MM.1S (cell line): ENCODE results near the gene TMEM161A.

Experiments
- DNase-seq: peaks from one replicate; pipeline ENCODE4 v3.0.0-alpha.2; 2015
- H2AFZ ChIP-seq: fragments of 300-600 bp; sonication (generic); 2 replicates; pipeline ENCODE4 v1.6.0; 2016; ENCODE audit warnings: antibody characterized with exemption, low read length
- H3F3A ChIP-seq: fragments of 300-600 bp; sonication (generic); 2 replicates; pipeline ENCODE4 v1.6.1; 2016; ENCODE audit warnings: mild to moderate bottlenecking, antibody characterized with exemption, low read length, moderate library complexity, mixed read lengths; ENCODE audit not compliant: insufficient read depth
- H3K27ac ChIP-seq: fragments of 300-600 bp; sonication (generic); 2 replicates; pipeline ENCODE4 v1.5.1; 2016; ENCODE audit warnings: mild to moderate bottlenecking, low read length
- H3K27me3 ChIP-seq: fragments of 300-600 bp; sonication (generic); replicated peaks from 2 replicates; pipeline ENCODE4 v1.6.0; 2016; ENCODE audit warnings: low read length; ENCODE audit not compliant: insufficient read depth
- H3K36me3 ChIP-seq: fragments of 300-600 bp; sonication (generic); replicated peaks from 2 replicates; pipeline ENCODE4 v1.6.1; 2016; ENCODE audit warnings: mild to moderate bottlenecking, low read length, mixed read lengths; ENCODE audit not compliant: insufficient read depth
- H3K4me1 ChIP-seq: fragments of 300-600 bp; sonication (generic); 2 replicates; pipeline ENCODE4 v1.6.1; 2016; ENCODE audit warnings: low read length, mixed read lengths
- H3K4me2 ChIP-seq: fragments of 300-600 bp; sonication (generic); 2 replicates; pipeline ENCODE4 v1.6.0; 2016; ENCODE audit warnings: low read depth, low read length
- H3K4me3 ChIP-seq: fragments of 300-600 bp; sonication (generic); 2 replicates; pipeline ENCODE4 v1.5.1; 2016; ENCODE audit warnings: low read length, mixed read lengths
- H3K79me2 ChIP-seq: fragments of 300-600 bp; sonication (generic); 2 replicates; pipeline ENCODE4 v1.6.1; 2016; ENCODE audit warnings: mixed run types, low read length, mixed read lengths
- H3K9ac ChIP-seq: fragments of 300-600 bp; sonication (generic); 2 replicates; pipeline ENCODE4 v1.6.1; 2016; ENCODE audit warnings: low read length, mixed read lengths
- H3K9me2 ChIP-seq: fragments of 300-600 bp; sonication (generic); replicated peaks from 2 replicates; pipeline ENCODE4 v1.6.1; 2016; ENCODE audit warnings: mild to moderate bottlenecking, low read length, mixed read lengths; ENCODE audit not compliant: insufficient read depth
- H3K9me3 ChIP-seq: fragments of 300-600 bp; sonication (generic); replicated peaks from 2 replicates; pipeline ENCODE4 v1.6.1; 2016; ENCODE audit warnings: mild to moderate bottlenecking, low read length, mixed read lengths; ENCODE audit not compliant: insufficient read depth
- H4K20me1 ChIP-seq: fragments of 300-600 bp; sonication (generic); 2 replicates; pipeline ENCODE4 v1.6.1; 2016; ENCODE audit warnings: mild to moderate bottlenecking, low read length, moderate library complexity, mixed read lengths; ENCODE audit not compliant: insufficient read depth
- CTCF ChIP-seq: fragments of 300-600 bp; sonication (generic); IDR thresholded peaks from 2 replicates; pipeline ENCODE4 v1.5.1; 2016; ENCODE audit warnings: antibody characterized with exemption, low read length, mixed read lengths
- EZH2 ChIP-seq: fragments of 300-600 bp; sonication (generic); optimal IDR thresholded peaks from 2 replicates; pipeline ENCODE3; 2017; ENCODE audit warnings: low read depth, mild to moderate bottlenecking, antibody characterized with exemption, low read length, mixed read lengths
- EZH2phosphoT487 ChIP-seq: fragments of 300-600 bp; sonication (generic); IDR thresholded peaks from 2 replicates; pipeline ENCODE4 v1.6.1; 2018; ENCODE audit warnings: antibody characterized with exemption, low read length

TMEM161A gene

GRCh38 chr19:19101540-19101939 lies 36.7 kb downstream of the TMEM161A start:
- no peak overlapping the region for H3K4me2 ChIP-seq
- no peaks in the 10 kb centered on the region for H3K79me2 ChIP-seq
- H2AFZ ChIP-seq, result no peak overlapping the region
- H3K4me3 ChIP-seq, result no peak overlapping the region
- no peaks in the 10 kb centered on the region for H3F3A ChIP-seq
- DNase-seq, result no peak
- H3K27me3 ChIP-seq, result no peaks in the 10 kb centered on the region
- TF ChIP-seq EZH2, result no peak
- no peak for TF ChIP-seq EZH2phosphoT487
- no peak for TF ChIP-seq CTCF
- no peaks in the 10 kb centered on the region for H3K36me3 ChIP-seq
- no peaks in the 10 kb centered on the region for H3K4me1 ChIP-seq
- no peak overlapping the region for H3K9ac ChIP-seq
- no peak overlapping the region for H3K27ac ChIP-seq
- H4K20me1 ChIP-seq, result no peaks in the 10 kb centered on the region
- no peaks in the 10 kb centered on the region for H3K9me3 ChIP-seq
- no peaks in the 10 kb centered on the region for H3K9me2 ChIP-seq

DNA sequence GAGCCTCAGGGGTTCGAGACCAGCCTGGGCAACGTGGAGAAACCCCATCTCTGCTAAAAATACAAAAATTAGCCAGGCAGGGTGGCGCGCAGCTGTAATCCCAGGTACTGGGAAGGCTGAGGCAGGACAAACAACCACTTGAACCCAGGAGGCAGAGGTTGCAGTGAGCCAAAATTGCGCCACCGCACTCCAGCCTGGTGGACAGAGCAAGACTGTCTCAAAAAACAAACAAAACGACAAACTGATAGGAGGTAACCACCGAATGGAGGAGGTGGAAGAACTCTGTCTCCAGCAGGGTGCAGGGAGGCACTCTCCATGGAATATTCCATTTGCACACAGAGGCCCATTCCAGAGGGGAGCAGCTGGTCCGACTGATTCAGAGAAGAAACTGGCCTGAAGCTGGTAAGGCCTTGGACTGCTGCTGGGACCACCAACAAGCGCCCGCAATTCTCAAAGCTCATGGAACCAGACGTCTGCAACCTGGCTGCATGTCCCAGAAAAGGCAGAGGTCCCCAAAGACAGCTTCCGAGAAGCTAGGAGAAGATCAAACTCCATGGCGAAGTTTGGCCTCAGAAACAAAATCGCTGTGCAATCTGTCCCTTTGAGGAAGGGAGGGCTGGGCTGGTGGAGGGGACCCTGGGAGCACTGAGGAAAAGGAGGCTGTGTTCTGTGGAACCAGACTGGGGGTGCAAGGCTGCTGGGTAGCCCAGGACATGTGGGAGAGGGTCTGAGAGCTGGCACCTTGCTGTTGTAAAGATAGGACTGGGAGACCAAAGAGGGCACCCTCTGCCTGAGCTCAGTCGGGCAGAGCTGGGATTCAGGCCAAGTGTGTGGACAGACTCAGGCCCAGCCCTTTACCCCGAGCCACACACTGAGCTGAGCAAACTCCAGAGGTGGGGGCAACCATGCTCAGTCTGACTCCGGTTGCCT lies 39.3 kb downstream of the TMEM161A start:
- Histone ChIP-seq H3K27ac (no peak overlapping the region), H3K4me1 (no peaks in the 10 kb centered on the region), H3K9ac (no peak overlapping the region), H3K9me3 (no peaks in the 10 kb centered on the region), H4K20me1 (no peaks in the 10 kb centered on the region), H3K27me3 (no peaks in the 10 kb centered on the region), H3F3A (no peaks in the 10 kb centered on the region), H3K4me3 (no peak overlapping the region), H3K79me2 (no peaks in the 10 kb centered on the region), H3K4me2 (no peak overlapping the region), H2AFZ (no peak overlapping the region), H3K9me2 (no peaks in the 10 kb centered on the region), H3K36me3 (no peaks in the 10 kb centered on the region)
- TF ChIP-seq EZH2 (no peak), EZH2phosphoT487 (no peak), CTCF (no peak)
- DNase-seq, result no peak

GRCh38 chr19:19098084-19098702 lies 40.1 kb downstream of the TMEM161A start:
- Histone ChIP-seq H3K27ac (no peak overlapping the region), H3K36me3 (no peaks in the 10 kb centered on the region), H2AFZ (no peak overlapping the region), H3K79me2 (no peaks in the 10 kb centered on the region), H3F3A (no peaks in the 10 kb centered on the region), H3K4me1 (no peaks in the 10 kb centered on the region), H3K9ac (no peak overlapping the region), H3K4me2 (no peak overlapping the region), H3K27me3 (no peaks in the 10 kb centered on the region), H3K9me2 (no peaks in the 10 kb centered on the region), H4K20me1 (no peaks in the 10 kb centered on the region), H3K9me3 (no peaks in the 10 kb centered on the region), H3K4me3 (no peak overlapping the region)
- no peak for DNase-seq
- TF ChIP-seq EZH2, result no peak
- no peak for TF ChIP-seq CTCF
- no peak for TF ChIP-seq EZH2phosphoT487
